Right lobe of liver (tissue), 4 donors: ENCODE data around the gene ZNF827.

ENCODE experiments used
- POLR2A ChIP-seq: fragments of 450-650 bp; IDR thresholded peaks from one replicate; pipeline ENCODE4 v1.6.1; 2017; ENCODE audit warnings: antibody characterized with exemption, mild to moderate bottlenecking
- TF ChIP-seq, protein P1 (sequence below), 4 donors: fragments of 200-600 bp in 3 of 4; fragments of 450-650 bp in 1 of 4; IDR thresholded peaks; one replicate each; pipeline versions ENCODE4 v1.5.1 to v1.8.0; 2016 to 2022; ENCODE audit warnings: antibody characterized with exemption in 4 of 4, mild to moderate bottlenecking in 2 of 4
- donor health status: DM: no; HTN: no; CAD: no.
- donor health status: DM: no; HTN: no; CAD: no.
- donor health status: DM: no; HTN: yes; CAD: no.

DNA sequence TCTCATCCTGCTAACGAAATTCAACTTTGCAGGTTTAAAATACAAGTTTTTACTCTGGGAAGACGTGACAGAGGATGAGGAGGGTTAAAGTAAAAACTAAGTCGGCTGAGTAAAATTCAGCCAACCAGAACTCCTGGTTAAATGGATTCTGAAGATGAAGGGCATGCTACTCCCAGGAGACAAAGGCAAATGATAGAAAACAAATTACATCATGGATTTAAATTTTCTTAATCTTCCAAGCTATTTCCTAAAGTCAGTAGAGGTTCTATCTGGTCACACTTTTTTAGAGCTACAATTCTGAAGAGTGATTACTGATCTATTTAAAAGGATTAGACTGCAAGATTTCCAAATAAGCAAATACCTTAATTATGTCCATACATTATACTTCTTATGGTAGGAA lies 47.9 kb downstream of the ZNF827 start:
- TF ChIP-seq, protein P1, sequence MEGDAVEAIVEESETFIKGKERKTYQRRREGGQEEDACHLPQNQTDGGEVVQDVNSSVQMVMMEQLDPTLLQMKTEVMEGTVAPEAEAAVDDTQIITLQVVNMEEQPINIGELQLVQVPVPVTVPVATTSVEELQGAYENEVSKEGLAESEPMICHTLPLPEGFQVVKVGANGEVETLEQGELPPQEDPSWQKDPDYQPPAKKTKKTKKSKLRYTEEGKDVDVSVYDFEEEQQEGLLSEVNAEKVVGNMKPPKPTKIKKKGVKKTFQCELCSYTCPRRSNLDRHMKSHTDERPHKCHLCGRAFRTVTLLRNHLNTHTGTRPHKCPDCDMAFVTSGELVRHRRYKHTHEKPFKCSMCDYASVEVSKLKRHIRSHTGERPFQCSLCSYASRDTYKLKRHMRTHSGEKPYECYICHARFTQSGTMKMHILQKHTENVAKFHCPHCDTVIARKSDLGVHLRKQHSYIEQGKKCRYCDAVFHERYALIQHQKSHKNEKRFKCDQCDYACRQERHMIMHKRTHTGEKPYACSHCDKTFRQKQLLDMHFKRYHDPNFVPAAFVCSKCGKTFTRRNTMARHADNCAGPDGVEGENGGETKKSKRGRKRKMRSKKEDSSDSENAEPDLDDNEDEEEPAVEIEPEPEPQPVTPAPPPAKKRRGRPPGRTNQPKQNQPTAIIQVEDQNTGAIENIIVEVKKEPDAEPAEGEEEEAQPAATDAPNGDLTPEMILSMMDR (IDR thresholded peaks at IDR 0.05) = no peak
- TF ChIP-seq POLR2A = no peak
